HK-2 (cell line): ENCODE results near the gene NRG3.
"Not testable (repeated sequence)": the region's sequence is repeated elsewhere in the genome, so short reads cannot be mapped to it uniquely, and the experiment has no call there.

ENCODE experiments used
- DNase-seq: peaks from one replicate; pipeline ENCODE4 v3.0.0-alpha.2; 2018; ENCODE audit not compliant: unreplicated experiment

Gene NRG3

DNA sequence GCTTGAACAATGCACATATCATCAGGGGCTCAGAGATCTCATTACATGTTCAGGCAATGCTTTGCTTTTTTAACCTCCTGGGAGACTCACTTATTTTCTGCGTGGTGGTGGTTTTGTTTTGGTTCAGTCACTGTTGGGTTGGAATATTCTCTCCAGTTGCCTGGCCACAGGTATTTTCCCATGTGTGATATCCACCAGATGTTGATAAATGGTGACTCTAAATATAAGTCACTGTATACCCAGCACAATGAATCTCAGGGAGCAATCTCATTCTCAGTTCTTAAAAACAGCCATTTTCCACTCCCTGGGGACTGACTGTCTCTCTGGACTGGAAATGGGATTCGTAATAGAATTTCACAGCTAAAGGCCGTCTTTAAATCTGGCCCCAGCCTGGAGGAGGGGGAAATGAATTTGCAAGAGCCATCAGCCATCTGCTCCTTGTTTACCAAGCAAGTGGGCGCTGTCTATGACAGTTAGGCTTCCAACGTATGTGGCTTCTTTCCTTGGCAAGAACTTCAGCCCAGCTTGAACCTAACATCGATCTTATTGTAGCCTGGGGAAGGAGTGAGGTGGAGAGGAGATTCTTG lies 1106.2 kb downstream of the NRG3 start:
- no peak for DNase-seq

GRCh38 chr10:82982110-82982608 lies 1107.2 kb downstream of the NRG3 start:
- DNase-seq, result peak; percentile 33

GRCh38 chr10:82986216-82986615 lies 1111.2 kb downstream of the NRG3 start:
- no peak for DNase-seq

- not testable (repeated sequence) for DNase-seq
Measured at GRCh38 chr10:83006479-83006878, 1131.5 kb downstream of the NRG3 start.

GRCh38 chr10:83007510-83007909 lies 1132.5 kb downstream of the NRG3 start:
- no peak for DNase-seq

- DNase-seq, result peak; percentile 5
Measured at GRCh38 chr10:83012866-83013265, 1137.9 kb downstream of the NRG3 start.

GRCh38 chr10:83017076-83017867 lies 1142.3 kb downstream of the NRG3 start:
- no peak for DNase-seq

GRCh38 chr10:83023662-83024061 lies 1148.7 kb downstream of the NRG3 start:
- no peak for DNase-seq
